CD4-positive, alpha-beta memory T cell (primary cell): ENCODE results near the gene GPAT3. TPM values are rescaled to one million over a fixed set of nuclear protein-coding genes. Genes with fewer than 3 reads are reported as not detected.

ENCODE experiments used
- CTCF ChIA-PET: fragments of 350-600 bp; sonication (Branson Sonifier 250); formaldehyde crosslinking; loops from one replicate; lab custom pipeline; 2021; ENCODE audit warnings: inconsistent platforms; ENCODE audit not compliant: partially characterized antibody; lab: Charles Lee
- POLR2A ChIA-PET: fragments of 350-600 bp; sonication (Branson Sonifier 250); formaldehyde crosslinking; loops from one replicate; lab custom pipeline; 2021; ENCODE audit not compliant: partially characterized antibody; lab: Charles Lee
- DNase-seq, 5 donors: peaks; one replicate each; pipeline versions ENCODE4 v3.0.0 to v3.0.0-alpha.2; 2020 to 2022; ENCODE audit warnings: mixed read lengths in 1 of 5
- H3K27ac ChIP-seq: one replicate; pipeline ENCODE4 v1.7.0; 2013; ENCODE audit warnings: low read depth, low read length
- H3K27me3 ChIP-seq: 2 replicates; pipeline ENCODE4 v1.7.0; 2013; ENCODE audit warnings: mild to moderate bottlenecking, low read length, moderate library complexity; ENCODE audit not compliant: insufficient read depth
- H3K36me3 ChIP-seq: 2 replicates; pipeline ENCODE4 v1.7.0; 2013; ENCODE audit warnings: mild to moderate bottlenecking, low read length, moderate library complexity; ENCODE audit not compliant: insufficient read depth
- H3K4me1 ChIP-seq: 2 replicates; pipeline ENCODE4 v1.7.0; 2013; ENCODE audit warnings: mild to moderate bottlenecking, low read length, moderate library complexity; ENCODE audit not compliant: insufficient read depth
- H3K4me3 ChIP-seq, 2 donors: one replicate each; pipeline ENCODE4 v1.7.0; 2013; ENCODE audit warnings: low read length in 2 of 2, mild to moderate bottlenecking in 1 of 2
- H3K9me3 ChIP-seq, 2 donors: one replicate each; pipeline ENCODE4 v1.7.0; 2013; ENCODE audit warnings: low read length in 2 of 2, control low read depth in 1 of 2; ENCODE audit not compliant: control insufficient read depth in 1 of 2
- H3K27ac Mint-ChIP-seq, 7 donors: one replicate each; pipeline ENCODE4 v1.8.0; 2020 to 2021; ENCODE audit warnings: mixed read lengths in 7 of 7, mild to moderate bottlenecking in 6 of 7, inconsistent platforms in 3 of 7, moderate library complexity in 3 of 7
- H3K27me3 Mint-ChIP-seq, 2 donors: one replicate each; pipeline ENCODE4 v1.8.0; 2020 to 2021; ENCODE audit warnings: mixed read lengths in 2 of 2
- H3K36me3 Mint-ChIP-seq, 2 donors: one replicate each; pipeline ENCODE4 v1.8.0; 2020 to 2021; ENCODE audit warnings: mixed read lengths in 2 of 2, inconsistent platforms in 1 of 2, mild to moderate bottlenecking in 1 of 2
- H3K4me1 Mint-ChIP-seq, 4 donors: one replicate each; pipeline ENCODE4 v1.8.0; 2020 to 2021; ENCODE audit warnings: mixed read lengths in 4 of 4, mild to moderate bottlenecking in 1 of 4
- H3K4me3 Mint-ChIP-seq, 8 donors: one replicate each; pipeline ENCODE4 v1.8.0; 2020 to 2021; ENCODE audit warnings: mixed read lengths in 8 of 8, mild to moderate bottlenecking in 7 of 8, moderate library complexity in 6 of 8, inconsistent platforms in 3 of 8
- H3K9me3 Mint-ChIP-seq, 8 donors: one replicate each; pipeline ENCODE4 v1.8.0; 2020 to 2021; ENCODE audit warnings: mixed read lengths in 8 of 8, mild to moderate bottlenecking in 5 of 8, inconsistent platforms in 3 of 8, moderate library complexity in 1 of 8
- intact Hi-C: fragments of 100-400 bp; cut with micrococcal nuclease; formaldehyde crosslinking; loops from one replicate; pipeline ENCODE4 v1.15.1; 2023
- polyA plus RNA-seq, 2 donors: library from polyadenylated mRNA; unstranded; fragments of 300-500 nt; fragmentation: Illumina TruSeq; gene quantifications; one replicate each; pipeline ENCODE4 v1.2.3, GENCODE V29; 2021
- total RNA-seq, 2 experiments: library from RNA; stranded (reverse); gene quantifications; one replicate each; pipeline ENCODE4 v1.2.3, GENCODE V29; 2021

GPAT3 gene
- total and polyA plus RNA-seq, 4 experiments from 2014 or later = 7.8 to 13.4 (median 10.2) TPM

DNA sequence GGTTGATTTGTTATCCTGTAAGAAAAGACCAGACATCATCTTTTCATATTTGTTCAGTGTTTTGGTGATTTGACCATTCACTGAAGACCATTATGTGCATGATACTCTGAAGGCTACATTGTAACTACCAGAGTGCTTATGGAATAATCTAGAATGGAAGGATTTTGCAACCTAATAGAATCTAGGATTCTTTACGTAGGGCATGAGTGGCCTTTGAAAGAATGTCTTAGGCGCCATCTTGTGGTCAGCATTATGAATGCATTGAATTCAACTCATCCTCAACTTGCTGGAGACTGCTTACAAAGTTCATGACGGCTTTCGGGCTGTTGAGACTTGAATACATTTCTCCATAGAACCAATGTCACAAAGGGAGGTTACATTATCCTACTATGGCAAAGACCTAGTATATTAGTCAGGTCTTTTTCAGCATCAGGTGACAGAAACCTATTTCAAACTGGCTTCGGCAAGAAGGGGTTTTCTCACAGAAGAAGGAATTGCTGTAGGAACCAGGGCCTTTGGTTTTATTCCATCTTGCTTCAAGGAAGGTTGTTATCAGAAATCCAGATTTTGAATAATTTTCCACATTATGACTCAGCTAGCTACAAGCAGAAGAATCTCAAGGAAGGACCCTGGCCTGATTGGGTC, 104.1 kb downstream of the GPAT3 start:
- no peak overlapping the region for H3K4me3 ChIP-seq
- no peaks in the 10 kb centered on the region for H3K36me3 ChIP-seq
- Mint-ChIP-seq H3K27ac (no peak overlapping the region), H3K36me3 (no peaks in the 10 kb centered on the region), H3K27me3 (peaks cover 6 to 8% of the 10 kb centered on the region in 2 donors), H3K4me1 (peaks cover 0 to 3% (median 2%) of the 10 kb centered on the region in 4 donors), H3K9me3 (no peaks in the 10 kb centered on the region), H3K4me3 (no peak overlapping the region)
- no peaks in the 10 kb centered on the region for H3K9me3 ChIP-seq
- ChIA-PET POLR2A (no interaction called here), CTCF (interaction anchor here (0.9 to 8.9 kb wide), 10 partner anchors 8 to 183 kb away, joined by 3 to 96 read pairs (median 5); partner anchors contain the start of gene ABRAXAS1)
- H3K27ac ChIP-seq = no peak overlapping the region
- DNase-seq = peak; percentile 45 to 64 (median 60)
- intact Hi-C loops = loop anchor here (1.0 to 2.0 kb wide), 3 partner anchors 131 to 277 kb away; no protein-coding TSS in a partner anchor
- H3K27me3 ChIP-seq = no peaks in the 10 kb centered on the region
- no peaks in the 10 kb centered on the region for H3K4me1 ChIP-seq

DNA sequence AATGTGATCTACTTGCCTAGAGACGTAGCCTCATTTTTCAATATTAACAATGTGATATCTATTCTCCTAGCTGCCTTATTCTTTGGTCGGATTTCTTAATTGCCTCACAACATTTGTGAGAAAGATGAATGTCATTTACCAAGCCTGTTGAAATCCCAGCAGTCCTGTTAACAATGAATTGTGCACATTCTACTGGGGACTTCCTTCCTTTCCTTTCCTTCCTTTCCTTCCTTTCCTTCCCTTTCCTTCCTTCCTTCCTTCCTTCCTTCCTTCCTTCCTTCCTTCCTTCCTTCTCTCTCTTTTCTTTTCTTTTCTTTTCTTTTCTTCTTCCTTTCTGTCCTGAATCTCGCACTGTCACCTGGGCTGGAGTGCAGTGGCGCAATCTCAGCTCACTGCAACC, 107.1 kb downstream of the GPAT3 start:
- peak overlapping the region in 1 of 7 donors; percentile 57 for H3K27ac Mint-ChIP-seq
- no peaks in the 10 kb centered on the region for H3K9me3 Mint-ChIP-seq
- H3K4me3 Mint-ChIP-seq = no peak overlapping the region
- H3K9me3 ChIP-seq = no peaks in the 10 kb centered on the region
- no peaks in the 10 kb centered on the region for H3K36me3 ChIP-seq
- no peak overlapping the region for H3K27ac ChIP-seq
- H3K36me3 Mint-ChIP-seq = no peaks in the 10 kb centered on the region
- no peak for DNase-seq
- peaks cover 0 to 3% (median 2%) of the 10 kb centered on the region in 4 donors for H3K4me1 Mint-ChIP-seq
- ChIA-PET POLR2A (no interaction called here), CTCF (interaction anchor here (1.0 to 8.9 kb wide), 12 partner anchors 8 to 888 kb away, joined by 3 to 96 read pairs (median 4); no protein-coding TSS in a partner anchor)
- H3K4me3 ChIP-seq = no peak overlapping the region
- H3K4me1 ChIP-seq = no peaks in the 10 kb centered on the region
- intact Hi-C loops = no loop called here
- H3K27me3 Mint-ChIP-seq = peaks cover 6% of the 10 kb centered on the region in 2 donors
- no peaks in the 10 kb centered on the region for H3K27me3 ChIP-seq

DNA sequence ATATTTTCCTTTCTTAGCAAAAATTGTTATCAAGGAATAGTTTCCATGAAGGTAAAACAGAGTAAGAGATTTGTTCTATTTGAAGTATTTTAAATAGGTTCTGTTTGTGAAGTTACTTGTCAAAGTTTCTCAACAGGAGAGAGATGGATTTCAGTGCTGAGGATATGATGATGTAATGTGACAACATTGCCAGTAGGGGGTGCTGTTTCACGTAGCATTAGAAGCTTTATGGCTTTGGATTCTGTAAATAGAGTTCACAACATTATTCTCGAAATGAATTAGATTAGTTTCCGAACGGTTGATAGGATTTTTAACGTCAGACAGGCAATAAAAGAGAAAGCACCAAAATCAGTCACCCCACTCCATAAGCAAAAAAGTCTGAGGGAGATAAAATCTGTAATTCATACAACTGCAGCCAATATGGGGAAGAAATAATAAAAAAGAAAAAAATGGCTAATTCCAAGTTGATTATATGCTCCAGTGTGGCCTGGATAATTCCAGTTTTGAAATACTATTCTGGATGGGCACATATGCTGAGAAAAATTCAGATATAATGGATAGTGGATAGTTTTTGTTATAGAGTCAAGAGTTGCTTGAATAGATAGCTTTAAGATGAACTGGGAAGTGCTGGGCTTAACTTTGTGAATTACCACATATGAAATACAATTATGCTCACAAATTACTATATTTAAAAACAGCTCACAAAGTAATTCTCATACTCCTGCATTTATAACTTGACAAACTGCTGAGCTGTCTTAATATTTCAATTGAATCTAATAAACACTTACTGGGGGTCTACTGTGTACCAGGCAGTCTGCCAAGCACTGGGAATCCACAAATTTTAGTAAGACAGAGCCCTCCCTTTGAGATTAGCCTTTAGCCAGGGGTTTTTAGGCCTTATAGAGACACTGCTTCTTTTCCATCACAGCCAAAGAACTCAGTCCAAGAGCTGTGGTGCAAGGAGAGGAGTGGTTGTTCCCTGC, 109.1 kb downstream of the GPAT3 start:
- no peaks in the 10 kb centered on the region for H3K27me3 ChIP-seq
- H3K4me1 ChIP-seq = no peaks in the 10 kb centered on the region
- Mint-ChIP-seq H3K4me1 (peaks cover 0 to 3% (median 2%) of the 10 kb centered on the region in 4 donors), H3K36me3 (no peaks in the 10 kb centered on the region), H3K27me3 (peaks cover 5 to 6% of the 10 kb centered on the region in 2 donors), H3K27ac (no peak overlapping the region), H3K4me3 (peak overlapping the region in 1 of 8 donors; percentile 57), H3K9me3 (no peaks in the 10 kb centered on the region)
- H3K36me3 ChIP-seq = no peaks in the 10 kb centered on the region
- ChIA-PET POLR2A (interaction anchor here (0.6 kb wide), 3 partner anchors 141 to 1183 kb away, joined by 3 to 4 read pairs (median 3); no protein-coding TSS in a partner anchor), CTCF (interaction anchor here (0.7 to 8.9 kb wide), 31 partner anchors 9 to 1326 kb away, joined by 3 to 96 read pairs (median 4); no protein-coding TSS in a partner anchor)
- no peak overlapping the region for H3K4me3 ChIP-seq
- peak in 4 of 5 donors; percentile 37 to 52 (median 49) for DNase-seq
- H3K27ac ChIP-seq = no peak overlapping the region
- no peaks in the 10 kb centered on the region for H3K9me3 ChIP-seq
- intact Hi-C loops = no loop called here

DNA sequence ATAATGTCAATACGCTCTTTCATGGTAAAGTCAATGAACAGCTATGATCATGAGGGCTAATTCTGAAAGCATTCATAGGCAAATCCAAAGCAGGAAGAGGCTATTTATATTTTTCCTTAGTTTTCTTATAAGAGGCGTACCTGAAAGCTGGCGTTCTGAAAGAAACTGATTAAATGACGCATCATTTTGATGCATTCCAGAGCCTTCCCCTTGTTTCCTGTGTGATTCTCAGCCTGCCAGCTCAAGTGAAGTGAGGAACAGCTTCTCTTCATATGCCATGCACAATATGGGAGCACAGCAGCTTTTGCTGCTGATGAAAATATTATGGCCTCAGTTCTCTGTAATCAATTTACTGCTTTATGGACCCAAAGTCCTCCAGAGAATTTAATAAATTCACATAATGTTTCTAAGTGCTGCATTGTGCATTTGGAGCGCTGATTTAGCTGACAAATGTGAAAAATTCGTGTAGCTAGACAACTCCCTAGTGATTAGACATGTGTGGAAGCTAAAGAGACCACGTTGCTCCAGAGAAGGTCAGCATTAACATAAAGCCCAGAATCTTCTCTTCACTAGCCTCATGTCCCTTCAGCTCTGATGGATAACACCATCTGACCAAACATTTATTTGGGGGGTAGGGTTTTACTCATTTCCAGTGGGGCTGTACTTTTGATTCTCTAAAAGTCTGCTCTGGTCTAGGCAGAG, 110.8 kb downstream of the GPAT3 start:
- Histone ChIP-seq H3K4me3 (no peak overlapping the region), H3K9me3 (no peaks in the 10 kb centered on the region), H3K36me3 (no peaks in the 10 kb centered on the region), H3K27me3 (no peaks in the 10 kb centered on the region), H3K4me1 (no peaks in the 10 kb centered on the region), H3K27ac (no peak overlapping the region)
- Mint-ChIP-seq H3K27ac (no peak overlapping the region), H3K9me3 (no peaks in the 10 kb centered on the region), H3K4me3 (no peak overlapping the region), H3K36me3 (no peaks in the 10 kb centered on the region), H3K4me1 (peaks cover 0 to 3% (median 2%) of the 10 kb centered on the region in 4 donors), H3K27me3 (peaks cover 2 to 4% of the 10 kb centered on the region in 2 donors)
- intact Hi-C loops = no loop called here
- ChIA-PET POLR2A (no interaction called here), CTCF (interaction anchor here (0.7 to 8.9 kb wide), 10 partner anchors 8 to 1324 kb away, joined by 3 to 96 read pairs (median 6); no protein-coding TSS in a partner anchor)
- no peak for DNase-seq

DNA sequence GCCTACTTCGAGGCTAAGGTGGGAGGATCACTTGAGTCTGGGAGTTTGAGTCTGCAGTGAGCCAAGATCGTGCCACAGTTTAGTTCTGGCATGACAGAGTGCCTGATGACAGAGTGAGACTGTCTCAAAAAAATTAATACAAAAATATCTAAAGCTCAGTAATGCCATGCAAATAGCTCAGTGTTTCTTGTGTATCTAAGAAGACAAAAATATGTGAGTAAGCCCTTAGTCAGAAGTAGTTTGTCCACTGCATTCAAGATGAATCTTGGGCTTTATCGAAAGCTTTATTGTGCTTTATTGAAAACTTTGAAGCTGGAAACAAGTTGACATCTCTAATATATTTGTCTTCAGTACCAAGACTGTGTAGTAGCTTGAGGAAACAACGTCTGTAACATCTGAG, 115.9 kb downstream of the GPAT3 start:
- intact Hi-C loops = no loop called here
- DNase-seq = no peak
- Histone ChIP-seq H3K27me3 (no peaks in the 10 kb centered on the region), H3K4me3 (no peak overlapping the region), H3K27ac (no peak overlapping the region), H3K36me3 (no peaks in the 10 kb centered on the region), H3K4me1 (no peaks in the 10 kb centered on the region), H3K9me3 (no peaks in the 10 kb centered on the region)
- Mint-ChIP-seq H3K27ac (no peak overlapping the region), H3K9me3 (no peaks in the 10 kb centered on the region), H3K36me3 (no peaks in the 10 kb centered on the region), H3K27me3 (peaks cover 0 to 3% of the 10 kb centered on the region in 2 donors), H3K4me3 (no peak overlapping the region), H3K4me1 (no peaks in the 10 kb centered on the region)
- ChIA-PET POLR2A (no interaction called here), CTCF (interaction anchor here (2.7 kb wide), 1 partner anchor 10 kb away, joined by 14 read pairs; no protein-coding TSS in a partner anchor)
